GM12878 (cell line): ENCODE data around the gene YEATS2. TPM values are rescaled to one million over a fixed set of nuclear protein-coding genes. Genes with fewer than 3 reads are reported as not detected.

ENCODE experiments used
- ATAC-seq: fragments of 200-7000 bp; cut with Tn5 transposase; 3 replicates; pipeline ENCODE4 v1.9.1; 2020; ENCODE audit warnings: mild to moderate bottlenecking, moderate library complexity
- BruUV-seq: library from RNA; stranded (reverse); fragments of 400-500 nt; replicated peaks from 2 replicates; lab custom pipeline; 2021; lab: Mats Ljungman, UMichigan
- CTCF ChIA-PET: fragments of 300-600 bp; sonication (Branson Sonifier 250); formaldehyde crosslinking; extraction: SDS; loops from one replicate; lab custom pipeline; 2021; ENCODE audit warnings: inconsistent platforms; lab: Yijun Ruan, JAX
- POLR2A ChIA-PET: fragments of 350-600 bp; formaldehyde crosslinking; extraction: SDS; loops from one replicate; lab custom pipeline; 2021; ENCODE audit warnings: inconsistent platforms; lab: Charles Lee
- RAD21 ChIA-PET: fragments of 300-600 bp; sonication (Branson Sonifier 250); formaldehyde crosslinking; loops from one replicate; lab custom pipeline; 2023; ENCODE audit warnings: antibody characterized with exemption; ENCODE audit not compliant: unreplicated experiment; lab: Charles Lee
- SMC1A ChIA-PET: fragments of 300-600 bp; sonication (Branson Sonifier 250); formaldehyde crosslinking; loops from one replicate; lab custom pipeline; 2023; ENCODE audit not compliant: unreplicated experiment, uncharacterized antibody; lab: Charles Lee
- DNase-seq: peaks from one replicate; pipeline ENCODE4 v3.0.0-alpha.2; 2011; ENCODE audit warnings: low read depth, low spot score
- FAIRE-seq: peaks from 3 replicates; lab custom pipeline; 2011; peaks lifted over from hg19 to GRCh38; lab: Jason Lieb, UNC
- H2AFZ ChIP-seq: 2 replicates; pipeline ENCODE4 v1.6.0; 2011; ENCODE audit warnings: low read depth, low read length, control low read depth; ENCODE audit not compliant: control insufficient read depth
- H3K27ac ChIP-seq: 2 replicates; pipeline ENCODE4 v1.5.1; 2011; ENCODE audit warnings: control low read depth; ENCODE audit not compliant: control insufficient read depth, insufficient read depth
- H3K27me3 ChIP-seq, 2 experiments: replicated peaks in 1 of 2; 2 replicates each; pipeline versions ENCODE4 v1.6.0 to v1.6.1; 2011; ENCODE audit warnings: low read length in 1 of 2; ENCODE audit not compliant: control insufficient read depth in 2 of 2, insufficient read depth in 2 of 2
- H3K36me3 ChIP-seq, 2 experiments: 2 replicates each; pipeline ENCODE4 v1.5.1; 2011; ENCODE audit warnings: low read length in 1 of 2; ENCODE audit not compliant: control insufficient read depth in 2 of 2, insufficient read depth in 2 of 2
- H3K4me1 ChIP-seq: 2 replicates; pipeline ENCODE4 v1.6.1; 2011; ENCODE audit warnings: mild to moderate bottlenecking, low read length, moderate library complexity, mixed read lengths; ENCODE audit not compliant: control insufficient read depth, insufficient read depth
- H3K4me2 ChIP-seq: 2 replicates; pipeline ENCODE4 v1.6.0; 2011; ENCODE audit warnings: control low read depth; ENCODE audit not compliant: control insufficient read depth, insufficient read depth
- H3K4me3 ChIP-seq: fragments of 200-600 bp; sonication (generic); 2 replicates; pipeline ENCODE4 v1.5.1; 2016
- H3K79me2 ChIP-seq: 2 replicates; pipeline ENCODE4 v1.6.0; 2011; ENCODE audit warnings: low read length; ENCODE audit not compliant: control insufficient read depth, insufficient read depth
- H3K9ac ChIP-seq: 2 replicates; pipeline ENCODE4 v1.8.0; 2011; ENCODE audit warnings: low read length, control low read depth, mixed read lengths; ENCODE audit not compliant: control insufficient read depth, insufficient read depth
- H3K9me3 ChIP-seq: replicated peaks from 3 replicates; pipeline ENCODE4 v1.5.1; 2011; ENCODE audit warnings: mild to moderate bottlenecking, low read length; ENCODE audit not compliant: control insufficient read depth, insufficient read depth
- H4K20me1 ChIP-seq: 2 replicates; pipeline ENCODE4 v1.6.0; 2011; ENCODE audit not compliant: control insufficient read depth, insufficient read depth
- CHD1 ChIP-seq: IDR thresholded peaks from 2 replicates; pipeline ENCODE4 v1.6.1; 2012; ENCODE audit warnings: low read depth, low read length, improper control_type of control experiment
- DPF2 ChIP-seq: fragments of 450-650 bp; IDR thresholded peaks from 2 replicates; pipeline ENCODE4 v1.6.1; 2017; ENCODE audit warnings: mild to moderate bottlenecking
- EZH2 ChIP-seq: IDR thresholded peaks from 2 replicates; pipeline ENCODE4 v1.6.1; 2012; ENCODE audit warnings: low read depth, mild to moderate bottlenecking, control low read depth, inconsistent platforms, low read length, borderline replicate concordance; ENCODE audit not compliant: control insufficient read depth
- FOS ChIP-seq: IDR thresholded peaks from 3 replicates; pipeline ENCODE4 v1.6.1; 2011; ENCODE audit warnings: borderline replicate concordance; ENCODE audit not compliant: insufficient read length; ENCODE audit errors: extremely low read depth
- MTA2 ChIP-seq: fragments of 450-650 bp; IDR thresholded peaks from 2 replicates; pipeline ENCODE4 v1.6.1; 2016; ENCODE audit warnings: low read depth, mild to moderate bottlenecking, moderate library complexity
- NBN ChIP-seq: fragments of 450-650 bp; IDR thresholded peaks from 2 replicates; pipeline ENCODE4 v1.6.1; 2016
- YBX1 ChIP-seq: fragments of 450-650 bp; IDR thresholded peaks from 2 replicates; pipeline ENCODE4 v1.6.1; 2016; ENCODE audit warnings: antibody characterized with exemption
- ZNF207 ChIP-seq: fragments of 450-650 bp; IDR thresholded peaks from 2 replicates; pipeline ENCODE4 v1.6.1; 2014; ENCODE audit warnings: antibody characterized with exemption, mild to moderate bottlenecking, borderline replicate concordance
- ZNF622 ChIP-seq: fragments of 450-650 bp; IDR thresholded peaks from 2 replicates; pipeline ENCODE4 v1.6.1; 2017; ENCODE audit warnings: mild to moderate bottlenecking, inconsistent platforms
- WGBS: methylation state at CpG from one replicate; pipeline ENCODE4 v1.1.6; 2016; ENCODE audit warnings: low lambda C conversion rate; ENCODE audit not compliant: insufficient replicate concordance, insufficient coverage; ENCODE audit errors: missing lambda C conversion rate; 5-methylcytosine and 5-hydroxymethylcytosine counted together
- in situ Hi-C: fragments of 300-500 bp; cut with MboI; formaldehyde crosslinking; loops from 9 replicates; pipeline ENCODE4 v1.14.3; 2018; ENCODE audit warnings: mixed read lengths
- intact Hi-C: fragments of 100-400 bp; cut with micrococcal nuclease; formaldehyde crosslinking; loops from one replicate; pipeline ENCODE4 v1.14.2; 2022; ENCODE audit not compliant: unreplicated experiment
- polyA plus RNA-seq, 11 experiments: library from polyadenylated mRNA; depleted of rRNA in 4 of 11; unstranded in 6 of 11; stranded (reverse) in 5 of 11; fragments of >200 nt; fragmentation: Nextera tagmentation in 4 of 11; fragmentation: Illumina TruSeq in 1 of 11; extraction: Ambion mirVana in 4 of 11; extraction: Trizol in 1 of 11; gene quantifications; 1 replicate in 1 of 11; 2 replicates in 10 of 11; pipeline versions ENCODE4 v1.2.1 to v1.2.3, GENCODE V29; 2011 to 2016; ENCODE audit warnings: inconsistent platforms in 2 of 11, missing spikeins in 2 of 11, low read depth in 1 of 11
- total RNA-seq, 4 experiments: library from RNA; depleted of rRNA in 3 of 4; stranded (reverse); fragments of >200 nt in 3 of 4; fragmentation: Illumina TruSeq in 1 of 4; extraction: Trizol in 1 of 4; gene quantifications; 2 replicates each; pipeline versions ENCODE4 v1.2.1 to v1.2.3, GENCODE V29; 2013 to 2021
- TF ChIP-seq, protein P1 (sequence below): fragments of 450-650 bp; IDR thresholded peaks from 2 replicates; pipeline ENCODE4 v1.6.1; 2017; ENCODE audit warnings: borderline replicate concordance
- TF ChIP-seq, protein P2 (sequence below), 3 experiments: IDR thresholded peaks in 2 of 3; conservative IDR thresholded peaks in 1 of 3; 2 replicates each; pipeline ENCODE4 v1.5.1; 2011; ENCODE audit warnings: low read depth in 3 of 3, low read length in 3 of 3, mild to moderate bottlenecking in 3 of 3, control low read depth in 2 of 3, moderate library complexity in 2 of 3, inconsistent platforms in 1 of 3, mixed read lengths in 1 of 3; ENCODE audit not compliant: control insufficient read depth in 2 of 3, insufficient read depth in 1 of 3; ENCODE audit errors: extremely low read depth in 1 of 3

YEATS2 gene
- total and polyA plus RNA-seq, 10 of the 15 experiments (the other 5 are each of a cell fraction or from before 2014, with no cell fraction given) = 1.9 to 65.3 (median 25.8) TPM

- SMC1A ChIA-PET = no interaction called here
- no peak for ATAC-seq
- TF ChIP-seq CHD1 = no peak
- TF ChIP-seq, protein P1, sequence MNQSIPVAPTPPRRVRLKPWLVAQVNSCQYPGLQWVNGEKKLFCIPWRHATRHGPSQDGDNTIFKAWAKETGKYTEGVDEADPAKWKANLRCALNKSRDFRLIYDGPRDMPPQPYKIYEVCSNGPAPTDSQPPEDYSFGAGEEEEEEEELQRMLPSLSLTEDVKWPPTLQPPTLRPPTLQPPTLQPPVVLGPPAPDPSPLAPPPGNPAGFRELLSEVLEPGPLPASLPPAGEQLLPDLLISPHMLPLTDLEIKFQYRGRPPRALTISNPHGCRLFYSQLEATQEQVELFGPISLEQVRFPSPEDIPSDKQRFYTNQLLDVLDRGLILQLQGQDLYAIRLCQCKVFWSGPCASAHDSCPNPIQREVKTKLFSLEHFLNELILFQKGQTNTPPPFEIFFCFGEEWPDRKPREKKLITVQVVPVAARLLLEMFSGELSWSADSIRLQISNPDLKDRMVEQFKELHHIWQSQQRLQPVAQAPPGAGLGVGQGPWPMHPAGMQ = no peak
- no peak for TF ChIP-seq ZNF622
- no peak for TF ChIP-seq EZH2
- no peak for TF ChIP-seq ZNF207
- no peak for TF ChIP-seq YBX1
- TF ChIP-seq NBN = no peak
- TF ChIP-seq DPF2 = no peak
- TF ChIP-seq, protein P2, sequence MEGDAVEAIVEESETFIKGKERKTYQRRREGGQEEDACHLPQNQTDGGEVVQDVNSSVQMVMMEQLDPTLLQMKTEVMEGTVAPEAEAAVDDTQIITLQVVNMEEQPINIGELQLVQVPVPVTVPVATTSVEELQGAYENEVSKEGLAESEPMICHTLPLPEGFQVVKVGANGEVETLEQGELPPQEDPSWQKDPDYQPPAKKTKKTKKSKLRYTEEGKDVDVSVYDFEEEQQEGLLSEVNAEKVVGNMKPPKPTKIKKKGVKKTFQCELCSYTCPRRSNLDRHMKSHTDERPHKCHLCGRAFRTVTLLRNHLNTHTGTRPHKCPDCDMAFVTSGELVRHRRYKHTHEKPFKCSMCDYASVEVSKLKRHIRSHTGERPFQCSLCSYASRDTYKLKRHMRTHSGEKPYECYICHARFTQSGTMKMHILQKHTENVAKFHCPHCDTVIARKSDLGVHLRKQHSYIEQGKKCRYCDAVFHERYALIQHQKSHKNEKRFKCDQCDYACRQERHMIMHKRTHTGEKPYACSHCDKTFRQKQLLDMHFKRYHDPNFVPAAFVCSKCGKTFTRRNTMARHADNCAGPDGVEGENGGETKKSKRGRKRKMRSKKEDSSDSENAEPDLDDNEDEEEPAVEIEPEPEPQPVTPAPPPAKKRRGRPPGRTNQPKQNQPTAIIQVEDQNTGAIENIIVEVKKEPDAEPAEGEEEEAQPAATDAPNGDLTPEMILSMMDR (IDR thresholded peaks at IDR 0.05 in 2 of 3, conservative IDR thresholded peaks at IDR 0.05 in 1 of 3; ENCODE audit: control insufficient read depth in 2 of 3, extremely low read depth in 1 of 3, insufficient read depth in 1 of 3, low read depth in 3 of 3, low read length in 3 of 3) = no peak
- TF ChIP-seq FOS = no peak
- no peak for TF ChIP-seq MTA2
- H3K27ac ChIP-seq = no peak overlapping the region
- H3K9me3 ChIP-seq = no peaks in the 10 kb centered on the region
- in situ Hi-C loops (no loop called here), intact Hi-C loops (no loop called here)
- H4K20me1 ChIP-seq = no peaks in the 10 kb centered on the region
- no peak overlapping the region for H3K4me3 ChIP-seq
- DNase-seq = no peak
- RAD21 ChIA-PET = no interaction called here
- FAIRE-seq = no peak
- H3K36me3 ChIP-seq = peaks cover 9 to 27% of the 10 kb centered on the region in 2 experiments; a peak in 3 of 4 replicates
- POLR2A ChIA-PET = no interaction called here
- no peaks in the 10 kb centered on the region for H3K27me3 ChIP-seq
- H3K4me1 ChIP-seq = no peaks in the 10 kb centered on the region
- no peak overlapping the region for H3K4me2 ChIP-seq
- H3K79me2 ChIP-seq = no peaks in the 10 kb centered on the region
- CTCF ChIA-PET = no interaction called here
- 93% methylated on average over 9 of the region's 9 CpGs for WGBS
- BruUV-seq = no TSS peak
- H2AFZ ChIP-seq = no peak overlapping the region
- no peak overlapping the region for H3K9ac ChIP-seq
Measured at GRCh38 chr3:183837390-183837789, 139.8 kb downstream of the YEATS2 start.
